Esophagus squamous epithelium (tissue), 4 donors: ENCODE results near the gene ROBO3.

Experiments used
- CTCF ChIP-seq, 6 experiments: fragments of 450-650 bp in 4 of 6; fragments of 200-600 bp in 2 of 6; sonication (generic) in 2 of 6; IDR thresholded peaks; one replicate each; pipeline ENCODE4 v1.5.1; 2016 to 2019; ENCODE audit warnings: antibody characterized with exemption in 6 of 6, mild to moderate bottlenecking in 4 of 6, moderate library complexity in 4 of 6
- POLR2A ChIP-seq, 4 donors: fragments of 450-650 bp; IDR thresholded peaks; one replicate each; pipeline ENCODE4 v1.6.1; 2017; ENCODE audit warnings: antibody characterized with exemption in 4 of 4, mild to moderate bottlenecking in 4 of 4, moderate library complexity in 3 of 4

DNA sequence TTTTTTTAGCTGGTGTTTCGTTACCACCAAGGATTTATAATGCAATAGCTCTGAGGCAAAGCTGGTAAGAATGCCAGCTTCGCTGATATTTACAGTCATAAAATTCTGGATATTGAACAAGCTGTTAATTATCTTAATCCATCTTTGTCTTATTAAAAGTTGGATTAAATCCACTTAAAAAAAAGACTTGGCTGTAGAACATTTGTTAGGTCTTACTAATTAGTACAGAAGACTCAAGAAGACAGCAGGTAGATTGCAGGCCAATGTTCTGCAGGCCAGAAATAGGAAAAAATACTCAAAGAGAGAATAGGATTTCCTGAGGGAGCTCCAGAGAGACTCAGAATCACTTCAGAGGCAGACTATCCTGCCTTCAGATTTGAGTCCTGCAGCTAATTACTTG lies 24.9 kb downstream of the ROBO3 start:
- TF ChIP-seq CTCF (IDR thresholded peaks at IDR 0.05) = no peak
- TF ChIP-seq POLR2A (IDR thresholded peaks at IDR 0.05) = no peak
